SK-N-SH (cell line): ENCODE data around the gene ERVH48-1. TPM values are rescaled to one million over a fixed set of nuclear protein-coding genes. Genes with fewer than 3 reads are reported as not detected.
A peak's percentile ranks its signal among the peaks of the same experiment; 100 is the strongest.

Source experiments
- CTCF ChIA-PET: fragments of 300-600, 350-600 bp; formaldehyde crosslinking; extraction: SDS; loops from one replicate; lab custom pipeline; 2021; lab: Yijun Ruan, JAX
- POLR2A ChIA-PET: fragments of 350-600 bp; sonication (Branson Sonifier 250); formaldehyde crosslinking; extraction: SDS; loops from one replicate; lab custom pipeline; 2020; ENCODE audit warnings: antibody characterized with exemption, inconsistent platforms; lab: Yijun Ruan, JAX
- DNase-seq: peaks from one replicate; pipeline ENCODE4 v3.0.0; 2012
- H2AFZ ChIP-seq: fragments of 200-600 bp; sonication (generic); 2 replicates; pipeline ENCODE4 v1.8.1; 2016; ENCODE audit warnings: antibody characterized with exemption, mild to moderate bottlenecking, low read depth
- H3F3A ChIP-seq: fragments of 200-600 bp; sonication (generic); replicated peaks from 2 replicates; pipeline ENCODE3; 2016; ENCODE audit warnings: antibody characterized with exemption, mild to moderate bottlenecking; ENCODE audit not compliant: insufficient read depth
- H3K27ac ChIP-seq, 2 experiments: fragments of 200-500 bp in 1 of 2; fragments of 200-600 bp in 1 of 2; sonication (Bioruptor generic) in 1 of 2; sonication (generic), shearing (Covaris generic) in 1 of 2; 2 replicates each; pipeline versions ENCODE4 v1.5.1 to v1.6.1; 2014 to 2016; ENCODE audit warnings: low read depth in 2 of 2, inconsistent platforms in 1 of 2, low read length in 1 of 2, mild to moderate bottlenecking in 1 of 2, mixed read lengths in 1 of 2
- H3K27me3 ChIP-seq: fragments of 200-600 bp; sonication (generic), shearing (Covaris generic); 2 replicates; pipeline ENCODE4 v1.6.1; 2016; ENCODE audit warnings: mixed run types; ENCODE audit not compliant: insufficient read depth
- H3K36me3 ChIP-seq, 2 experiments: fragments of 200-500 bp in 1 of 2; fragments of 200-600 bp in 1 of 2; sonication (Bioruptor generic) in 1 of 2; sonication (generic) in 1 of 2; replicated peaks in 1 of 2; 2 replicates each; pipeline versions ENCODE3 to v1.5.1; 2014 to 2016; ENCODE audit warnings: low read length in 1 of 2, mild to moderate bottlenecking in 1 of 2; ENCODE audit not compliant: insufficient read depth in 2 of 2, control insufficient read depth in 1 of 2
- H3K4me1 ChIP-seq, 2 experiments: fragments of 200-500 bp in 1 of 2; fragments of 200-600 bp in 1 of 2; sonication (Bioruptor generic) in 1 of 2; sonication (generic), shearing (Covaris generic) in 1 of 2; 2 replicates each; pipeline versions ENCODE4 v1.5.1 to v1.6.1; 2014 to 2016; ENCODE audit warnings: low read depth in 1 of 2, low read length in 1 of 2, mixed run types in 1 of 2; ENCODE audit not compliant: insufficient read depth in 2 of 2, control insufficient read depth in 1 of 2
- H3K4me2 ChIP-seq: fragments of 200-600 bp; sonication (generic), shearing (Covaris generic); 2 replicates; pipeline ENCODE4 v1.6.1; 2017; ENCODE audit warnings: mixed run types
- H3K4me3 ChIP-seq, 2 experiments: fragments of 200-500 bp in 1 of 2; fragments of 200-600 bp in 1 of 2; sonication (Bioruptor generic) in 1 of 2; sonication (generic), shearing (Covaris generic) in 1 of 2; 2 replicates each; pipeline versions ENCODE4 v1.5.1 to v1.8.1; 2014 to 2016; ENCODE audit warnings: low read depth in 2 of 2, inconsistent platforms in 1 of 2, low read length in 1 of 2, mild to moderate bottlenecking in 1 of 2, mixed read lengths in 1 of 2, moderate library complexity in 1 of 2
- H3K79me2 ChIP-seq: fragments of 200-600 bp; sonication (generic); 2 replicates; pipeline ENCODE4 v1.8.1; 2017; ENCODE audit warnings: mild to moderate bottlenecking; ENCODE audit not compliant: insufficient read depth
- H3K9ac ChIP-seq: fragments of 200-600 bp; sonication (generic); 2 replicates; pipeline ENCODE4 v1.6.1; 2017; ENCODE audit warnings: mixed run types
- H3K9me2 ChIP-seq: fragments of 200-600 bp; sonication (generic); 2 replicates; pipeline ENCODE4 v1.6.1; 2017; ENCODE audit warnings: mixed run types
- H3K9me3 ChIP-seq: fragments of 200-600 bp; sonication (generic); 2 replicates; pipeline ENCODE4 v1.6.1; 2017; ENCODE audit warnings: mixed run types, mild to moderate bottlenecking, moderate library complexity
- H4K20me1 ChIP-seq: fragments of 200-600 bp; sonication (generic); 2 replicates; pipeline ENCODE4 v1.6.1; 2017; ENCODE audit warnings: mild to moderate bottlenecking, mixed run types; ENCODE audit not compliant: insufficient read depth
- CTCF ChIP-seq: fragments of 200-600 bp; sonication (generic); IDR thresholded peaks from 2 replicates; pipeline ENCODE4 v1.6.1; 2017; ENCODE audit warnings: antibody characterized with exemption, mild to moderate bottlenecking, moderate library complexity
- ELF1 ChIP-seq: IDR thresholded peaks from 2 replicates; pipeline ENCODE4 v1.4.0; 2012
- GABPA ChIP-seq: IDR thresholded peaks from 2 replicates; pipeline ENCODE4 v1.4.0; 2012; ENCODE audit warnings: low read depth, mild to moderate bottlenecking
- GATA2 ChIP-seq: sonication (generic); formaldehyde crosslinking; IDR thresholded peaks from 2 replicates; pipeline ENCODE4 v1.5.0; 2020; ENCODE audit warnings: mild to moderate bottlenecking, missing genetic modification reagents
- JUND ChIP-seq: IDR thresholded peaks from 2 replicates; pipeline ENCODE4 v1.4.0; 2012
- MXI1 ChIP-seq: IDR thresholded peaks from 2 replicates; pipeline ENCODE4 v1.6.1; 2012; ENCODE audit warnings: mild to moderate bottlenecking, low read depth, low read length, improper control_type of control experiment
- PBX3 ChIP-seq: IDR thresholded peaks from 2 replicates; pipeline ENCODE4; 2012
- RAD21 ChIP-seq: IDR thresholded peaks from 2 replicates; pipeline ENCODE4 v1.6.1; 2012; ENCODE audit warnings: mild to moderate bottlenecking, low read length
- REST ChIP-seq: IDR thresholded peaks from 2 replicates; pipeline ENCODE4 v1.6.1; 2012; ENCODE audit warnings: mild to moderate bottlenecking, low read depth, low read length, moderate library complexity
- RXRA ChIP-seq: IDR thresholded peaks from 2 replicates; pipeline ENCODE4 v1.4.0; 2012; ENCODE audit warnings: low read depth, mild to moderate bottlenecking, borderline replicate concordance
- SIN3A ChIP-seq: IDR thresholded peaks from 2 replicates; pipeline ENCODE4 v1.6.1; 2012; ENCODE audit warnings: low read depth, mild to moderate bottlenecking, low read length, moderate library complexity, borderline replicate concordance
- TEAD4 ChIP-seq: IDR thresholded peaks from 2 replicates; pipeline ENCODE4 v1.4.0; 2012; ENCODE audit warnings: mild to moderate bottlenecking, borderline replicate concordance; ENCODE audit not compliant: insufficient read depth
- USF2 ChIP-seq: fragments of 150-350 bp; IDR thresholded peaks from 2 replicates; pipeline ENCODE4 v1.6.1; 2017; ENCODE audit warnings: antibody characterized with exemption, low read length, low read depth, borderline replicate concordance
- YY1 ChIP-seq: IDR thresholded peaks from 2 replicates; pipeline ENCODE4 v1.4.0; 2012; ENCODE audit warnings: low read depth, mild to moderate bottlenecking
- ZBTB33 ChIP-seq: IDR thresholded peaks from 2 replicates; pipeline ENCODE4 v1.4.0; 2012; ENCODE audit warnings: low read depth, borderline replicate concordance
- WGBS: methylation state at CpG from one replicate; pipeline ENCODE4 v1.1.6; 2017; ENCODE audit warnings: low lambda C conversion rate; 5-methylcytosine and 5-hydroxymethylcytosine counted together
- polyA plus RNA-seq, 3 experiments: library from polyadenylated mRNA; depleted of rRNA; stranded (reverse); fragments of >200 nt; gene quantifications; 2 replicates each; pipeline ENCODE4 v1.2.3, GENCODE V29; 2012

Gene ERVH48-1
- polyA plus RNA-seq, 1 of the 3 experiments (the other 2 are of a cell fraction), result not detected

GRCh38 chr21:42973991-42974831 is 48.8 kb upstream of the ERVH48-1 start, which contains the start of gene PKNOX1 (continued):
- TF ChIP-seq REST (no peak), TEAD4 (no peak), GATA2 (no peak), MXI1 (peak; percentile 65; the same call in 1 of the 2 replicates), RAD21 (no peak), SIN3A (peak; percentile 18; the same call in 1 of the 2 replicates), JUND (peak; percentile 15; the same call in 1 of the 2 replicates), CTCF (no peak), YY1 (no peak), RXRA (no peak), ELF1 (no peak)

- Histone ChIP-seq H3K9ac (peak overlapping the region; percentile 81), H3K27ac (peak overlapping the region; percentile 61 to 86; a peak in 3 of 4 replicates), H3K4me1 (peaks cover 0 to 9% of the 10 kb centered on the region in 2 experiments; a peak in 1 of 4 replicates), H3K4me3 (peak overlapping the region; percentile 55 to 82), H3K9me3 (0 out of 2 replicates have a peak, but pooled peaks cover 4% of the 10 kb centered on the region), H3K36me3 (peaks cover 0 to 7% of the 10 kb centered on the region in 2 experiments), H3K27me3 (no peaks in the 10 kb centered on the region), H2AFZ (peak overlapping the region; percentile 99), H3K79me2 (peaks cover 29% of the 10 kb centered on the region), H4K20me1 (no peaks in the 10 kb centered on the region), H3K9me2 (no peaks in the 10 kb centered on the region), H3F3A (peaks cover 3% of the 10 kb centered on the region), H3K4me2 (peak overlapping the region; percentile 98)
- WGBS, result 90% methylated on average over 12 of the region's 19 CpGs
- CTCF ChIA-PET, result no interaction called here
- POLR2A ChIA-PET, result interaction anchor here (1.0 to 1.3 kb wide), 2 partner anchors 81 to 686 kb away, joined by 3 read pairs; partner anchors contain the start of genes HSF2BP and RRP1B
- no peak for DNase-seq
- TF ChIP-seq PBX3, result no peak
- TF ChIP-seq ZBTB33, result no peak
- no peak for TF ChIP-seq USF2
- TF ChIP-seq GABPA, result no peak
Observed at GRCh38 chr21:42973309-42973990, 48.0 kb upstream of the ERVH48-1 start.
